MCF 10A (cell line): ENCODE measurements around the gene SEMA6C. TPM values are rescaled to one million over a fixed set of nuclear protein-coding genes. Genes with fewer than 3 reads are reported as not detected.

ENCODE experiments used
- BruUV-seq: library from RNA; stranded (reverse); fragments of 400-500 nt; replicated peaks from 2 replicates; lab custom pipeline; 2021; lab: Mats Ljungman, UMichigan
- CTCF ChIA-PET: fragments of 300-600 bp; sonication (Branson Sonifier 250); formaldehyde crosslinking; extraction: SDS; loops from one replicate; lab custom pipeline; 2021; ENCODE audit warnings: antibody characterized with exemption, inconsistent platforms; lab: Yijun Ruan, JAX
- POLR2A ChIA-PET: fragments of 300-600, 350-650 bp; sonication (Branson Sonifier 250); formaldehyde crosslinking; extraction: SDS; loops from one replicate; lab custom pipeline; 2020; ENCODE audit warnings: antibody characterized with exemption, inconsistent platforms; lab: Yijun Ruan, JAX
- DNase-seq: peaks from one replicate; pipeline ENCODE4 v3.0.0-alpha.2; 2018; ENCODE audit not compliant: unreplicated experiment
- H3K27ac Mint-ChIP-seq: one replicate; pipeline ENCODE4 v1.8.0; 2022; ENCODE audit warnings: mild to moderate bottlenecking, low read depth, mixed read lengths; ENCODE audit not compliant: unreplicated experiment
- H3K27me3 Mint-ChIP-seq: one replicate; pipeline ENCODE4 v1.8.0; 2022; ENCODE audit warnings: mixed read lengths; ENCODE audit not compliant: insufficient read depth, unreplicated experiment
- H3K36me3 Mint-ChIP-seq: one replicate; pipeline ENCODE4 v1.8.0; 2022; ENCODE audit warnings: mild to moderate bottlenecking, moderate library complexity, mixed read lengths; ENCODE audit not compliant: insufficient read depth, unreplicated experiment
- H3K4me1 Mint-ChIP-seq: one replicate; pipeline ENCODE4 v1.8.0; 2022; ENCODE audit warnings: mixed read lengths; ENCODE audit not compliant: insufficient read depth, unreplicated experiment
- H3K4me3 Mint-ChIP-seq: one replicate; pipeline ENCODE4 v1.8.0; 2022; ENCODE audit warnings: mild to moderate bottlenecking, moderate library complexity, mixed read lengths; ENCODE audit not compliant: unreplicated experiment
- H3K9me3 Mint-ChIP-seq: one replicate; pipeline ENCODE4 v1.8.0; 2022; ENCODE audit warnings: mixed read lengths; ENCODE audit not compliant: unreplicated experiment
- CTCF ChIP-seq: fragments of 200-600 bp; IDR thresholded peaks from one replicate; pipeline ENCODE4 v1.8.0; 2022; ENCODE audit warnings: antibody characterized with exemption, mild to moderate bottlenecking; ENCODE audit not compliant: unreplicated experiment
- intact Hi-C: fragments of 100-400 bp; cut with micrococcal nuclease; formaldehyde crosslinking; loops from 2 replicates; pipeline ENCODE4 v1.14.1; 2022
- total RNA-seq: library from RNA; stranded (reverse); gene quantifications from 2 replicates; pipeline ENCODE4 v1.2.3, GENCODE V29; 2022

SEMA6C gene
- total RNA-seq, 1 experiment from 2014 or later: 2.3 TPM

- no TSS peak for BruUV-seq
- Mint-ChIP-seq H3K36me3 (no peaks in the 10 kb centered on the region), H3K4me1 (peaks cover 10% of the 10 kb centered on the region), H3K27ac (no peak overlapping the region), H3K4me3 (no peak overlapping the region), H3K9me3 (no peaks in the 10 kb centered on the region), H3K27me3 (no peaks in the 10 kb centered on the region)
- ChIA-PET POLR2A (interaction anchor here (0.9 to 2.4 kb wide), 6 partner anchors 9 to 45 kb away, joined by 3 to 6 read pairs (median 4); no protein-coding TSS in a partner anchor), CTCF (interaction anchor here (0.6 to 2.3 kb wide), 7 partner anchors 11 to 48 kb away, joined by 3 to 15 read pairs (median 4); partner anchors contain the start of genes LYSMD1 and VPS72)
- intact Hi-C loops: no loop called here
- no peak for TF ChIP-seq CTCF
- DNase-seq: no peak
These were observed 1.7 kb downstream of the SEMA6C start for GRCh38 chr1:151144474-151145303.

- H3K36me3 Mint-ChIP-seq: no peaks in the 10 kb centered on the region
- ChIA-PET CTCF (interaction anchor here (0.6 to 2.3 kb wide), 3 partner anchors 27 to 46 kb away, joined by 3 to 15 read pairs (median 4); partner anchors contain the start of gene VPS72), POLR2A (interaction anchor here (0.8 to 2.4 kb wide), 3 partner anchors 14 to 18 kb away, joined by 3 to 6 read pairs (median 5); no protein-coding TSS in a partner anchor)
- no peaks in the 10 kb centered on the region for H3K27me3 Mint-ChIP-seq
- no peak overlapping the region for H3K27ac Mint-ChIP-seq
- intact Hi-C loops: no loop called here
- no TSS peak for BruUV-seq
- H3K4me1 Mint-ChIP-seq: peaks cover 10% of the 10 kb centered on the region
- H3K9me3 Mint-ChIP-seq: no peaks in the 10 kb centered on the region
- DNase-seq: no peak
- H3K4me3 Mint-ChIP-seq: no peak overlapping the region
- TF ChIP-seq CTCF: no peak
These were observed 2.4 kb downstream of the SEMA6C start for GRCh38 chr1:151143986-151144385.

- intact Hi-C loops: no loop called here
- no TSS peak for BruUV-seq
- no peak overlapping the region for H3K4me3 Mint-ChIP-seq
- no peaks in the 10 kb centered on the region for H3K27me3 Mint-ChIP-seq
- H3K27ac Mint-ChIP-seq: no peak overlapping the region
- H3K36me3 Mint-ChIP-seq: peaks cover 6% of the 10 kb centered on the region
- no peak for DNase-seq
- ChIA-PET POLR2A (interaction anchor here (2.4 kb wide), 1 partner anchor 17 kb away, joined by 6 read pairs; no protein-coding TSS in a partner anchor), CTCF (interaction anchor here (1.3 to 2.6 kb wide), 3 partner anchors 12 to 44 kb away, joined by 4 to 15 read pairs (median 11); partner anchors contain the start of gene TNFAIP8L2)
- H3K9me3 Mint-ChIP-seq: no peaks in the 10 kb centered on the region
- H3K4me1 Mint-ChIP-seq: peaks cover 10% of the 10 kb centered on the region
- TF ChIP-seq CTCF: no peak
These were observed 3.4 kb downstream of the SEMA6C start for GRCh38 chr1:151143057-151143435.
